OCI-LY7 (cell line): Measurements from ENCODE around the gene AOAH. TPM values are rescaled to one million over a fixed set of nuclear protein-coding genes. Genes with fewer than 3 reads are reported as not detected.

Experiments
- BruUV-seq: library from RNA; stranded (reverse); fragments of 400-500 nt; replicated peaks from 2 replicates; lab custom pipeline; 2021; lab: Mats Ljungman, UMichigan
- CTCF ChIA-PET: fragments of 300-600 bp; sonication (Branson Sonifier 250); formaldehyde crosslinking; loops from one replicate; lab custom pipeline; 2022; ENCODE audit warnings: antibody characterized with exemption; ENCODE audit not compliant: unreplicated experiment; lab: Charles Lee
- POLR2A ChIA-PET: fragments of 300-600 bp; sonication (Branson Sonifier 250); formaldehyde crosslinking; loops from one replicate; lab custom pipeline; 2022; ENCODE audit warnings: antibody characterized with exemption; lab: Charles Lee
- DNase-seq: peaks from one replicate; pipeline ENCODE4 v3.0.0-alpha.2; 2015; ENCODE audit warnings: low spot score
- H2AFZ ChIP-seq: fragments of 200-600 bp; sonication (generic), shearing (Covaris generic); 2 replicates; pipeline ENCODE4 v1.6.1; 2014; ENCODE audit warnings: mild to moderate bottlenecking, antibody characterized with exemption, low read length, moderate library complexity
- H3K27ac ChIP-seq: fragments of 200-600 bp; sonication (generic); 2 replicates; pipeline ENCODE4 v1.5.1; 2014; ENCODE audit warnings: mixed run types, low read depth, mild to moderate bottlenecking, moderate library complexity, low read length, inconsistent platforms; ENCODE audit not compliant: poor library complexity, severe bottlenecking
- H3K36me3 ChIP-seq: fragments of 200-600 bp; sonication (generic); 2 replicates; pipeline ENCODE4 v1.6.1; 2014; ENCODE audit warnings: mild to moderate bottlenecking, antibody characterized with exemption, low read length, moderate library complexity, mixed read lengths; ENCODE audit not compliant: insufficient read depth
- H3K4me1 ChIP-seq: fragments of 200-600 bp; sonication (generic); 2 replicates; pipeline ENCODE4 v1.5.1; 2014; ENCODE audit warnings: mild to moderate bottlenecking, low read length; ENCODE audit not compliant: insufficient read depth, poor library complexity, severe bottlenecking
- H3K4me2 ChIP-seq: fragments of 200-600 bp; sonication (generic); 2 replicates; pipeline ENCODE4 v1.6.1; 2014; ENCODE audit warnings: mild to moderate bottlenecking, low read length
- H3K4me3 ChIP-seq: fragments of 200-600 bp; sonication (generic); 2 replicates; pipeline ENCODE4 v1.5.1; 2014; ENCODE audit warnings: mild to moderate bottlenecking, low read depth, low read length; ENCODE audit not compliant: poor library complexity, severe bottlenecking
- H3K79me2 ChIP-seq: fragments of 200-600 bp; sonication (generic); 2 replicates; pipeline ENCODE4 v1.6.1; 2016; ENCODE audit warnings: low read depth, mild to moderate bottlenecking, low read length, moderate library complexity, mixed read lengths; ENCODE audit not compliant: insufficient read depth
- H3K9me2 ChIP-seq: fragments of 200-600 bp; sonication (generic); 2 replicates; pipeline ENCODE4 v1.6.1; 2016; ENCODE audit warnings: mild to moderate bottlenecking, low read length, mixed read lengths; ENCODE audit not compliant: insufficient read depth
- H3K9me3 ChIP-seq: fragments of 200-600 bp; sonication (generic); 2 replicates; pipeline ENCODE4 v1.6.1; 2014; ENCODE audit warnings: mild to moderate bottlenecking, mixed run types, low read length, mixed read lengths
- H4K20me1 ChIP-seq: fragments of 200-600 bp; sonication (generic); 2 replicates; pipeline ENCODE4 v1.6.1; 2014; ENCODE audit warnings: mild to moderate bottlenecking, antibody characterized with exemption, low read length, moderate library complexity, mixed read lengths; ENCODE audit not compliant: insufficient read depth
- CTCF ChIP-seq: fragments of 200-600 bp; sonication (generic); conservative IDR thresholded peaks from 2 replicates; pipeline ENCODE4 v1.5.1; 2014; ENCODE audit warnings: mild to moderate bottlenecking, antibody characterized with exemption, low read length, moderate library complexity, mixed read lengths
- EZH2phosphoT487 ChIP-seq: fragments of 200-600 bp; sonication (generic); IDR thresholded peaks from 2 replicates; pipeline ENCODE4 v1.6.1; 2018; ENCODE audit warnings: low read depth, borderline replicate concordance, mild to moderate bottlenecking, mixed run types, antibody characterized with exemption, low read length, moderate library complexity, mixed read lengths
- intact Hi-C: fragments of 100-400 bp; cut with micrococcal nuclease; formaldehyde crosslinking; loops from one replicate; pipeline ENCODE4 v1.10.0; 2022; ENCODE audit not compliant: unreplicated experiment
- total RNA-seq, 2 experiments: library from RNA; depleted of rRNA in 1 of 2; stranded (reverse); fragments of >200 nt in 1 of 2; shearing (Covaris generic) in 1 of 2; gene quantifications; 2 replicates each; pipeline ENCODE4 v1.2.3, GENCODE V29; 2014 to 2022

Gene AOAH
- total RNA-seq, 2 experiments from 2014 or later = 0.13 to 0.61 TPM

GRCh38 chr7:36604806-36605205 lies 119.5 kb downstream of the AOAH start:
- intact Hi-C loops = no loop called here
- Histone ChIP-seq H3K36me3 (no peaks in the 10 kb centered on the region), H3K9me2 (no peaks in the 10 kb centered on the region), H3K4me3 (no peak overlapping the region), H3K27ac (no peak overlapping the region), H3K4me1 (no peaks in the 10 kb centered on the region), H4K20me1 (no peaks in the 10 kb centered on the region), H3K9me3 (no peaks in the 10 kb centered on the region), H2AFZ (no peak overlapping the region), H3K79me2 (no peaks in the 10 kb centered on the region), H3K4me2 (no peak overlapping the region)
- TF ChIP-seq CTCF (no peak), EZH2phosphoT487 (no peak)
- no TSS peak for BruUV-seq
- ChIA-PET CTCF (no interaction called here), POLR2A (interaction anchor here (0.8 kb wide), 1 partner anchor 72 kb away, joined by 3 read pairs; no protein-coding TSS in a partner anchor)
- no peak for DNase-seq

DNA sequence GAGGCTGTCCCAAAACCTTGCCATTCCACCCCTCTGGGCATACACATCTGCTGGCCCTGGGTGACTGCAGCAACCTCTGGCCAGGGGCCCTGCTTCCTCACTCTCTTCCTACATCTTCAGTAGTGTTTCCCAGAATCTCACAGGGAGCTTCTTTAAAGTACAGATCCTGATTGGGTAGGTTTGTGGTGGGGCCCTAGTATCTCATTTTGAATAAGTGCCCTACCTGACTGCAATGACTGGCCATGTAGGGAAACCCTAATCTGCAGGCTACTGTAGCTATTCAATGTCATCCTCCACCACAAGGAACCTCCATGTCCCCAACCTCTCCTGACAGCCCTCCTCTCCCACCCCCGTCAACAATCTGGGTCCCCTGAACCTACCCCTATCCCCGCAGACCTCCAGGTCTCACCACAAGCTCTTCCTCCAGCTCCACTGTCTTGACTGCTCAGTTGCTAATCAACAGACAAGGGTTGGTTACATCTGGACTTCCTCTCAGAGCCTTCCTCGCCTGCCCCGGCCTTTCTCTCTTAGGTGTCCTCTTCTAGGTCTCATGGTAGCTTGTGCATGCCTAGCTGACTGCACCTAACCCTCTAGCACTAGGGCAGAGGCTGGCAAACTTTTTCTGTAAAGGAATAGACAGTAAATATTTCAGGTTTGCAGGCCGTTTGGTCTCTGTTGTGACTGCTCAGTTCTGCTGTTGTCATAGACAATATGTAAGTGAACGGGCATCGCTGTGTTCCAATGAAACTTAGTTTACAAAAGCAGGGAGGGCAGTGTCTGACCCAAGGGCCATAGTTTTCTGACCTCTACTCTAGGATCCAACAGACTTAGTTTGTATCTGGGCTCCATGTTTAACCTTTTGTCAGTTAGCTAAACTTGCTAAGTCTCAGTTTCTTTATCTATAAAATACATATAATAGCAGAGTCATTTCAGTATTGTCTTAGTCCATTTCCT lies 121.1 kb downstream of the AOAH start:
- POLR2A ChIA-PET = interaction anchor here (0.6 kb wide), 2 partner anchors 122 to 177 kb away, joined by 3 read pairs; no protein-coding TSS in a partner anchor
- TF ChIP-seq EZH2phosphoT487 = no peak
- TF ChIP-seq CTCF = no peak
- CTCF ChIA-PET = no interaction called here

GRCh38 chr7:36602511-36602910 lies 121.8 kb downstream of the AOAH start:
- DNase-seq = no peak
- TF ChIP-seq CTCF (no peak), EZH2phosphoT487 (no peak)
- H3K4me3 ChIP-seq = no peak overlapping the region
- ChIA-PET CTCF (no interaction called here), POLR2A (interaction anchor here (0.6 kb wide), 1 partner anchor 1223 kb away, joined by 3 read pairs; no protein-coding TSS in a partner anchor)
- H3K4me2 ChIP-seq = no peak overlapping the region
- H3K4me1 ChIP-seq = no peaks in the 10 kb centered on the region
- H3K9me3 ChIP-seq = no peaks in the 10 kb centered on the region
- no peaks in the 10 kb centered on the region for H3K79me2 ChIP-seq
- no peaks in the 10 kb centered on the region for H3K36me3 ChIP-seq
- intact Hi-C loops = no loop called here
- no TSS peak for BruUV-seq
- no peak overlapping the region for H3K27ac ChIP-seq
- no peaks in the 10 kb centered on the region for H3K9me2 ChIP-seq
- H2AFZ ChIP-seq = no peak overlapping the region
- no peaks in the 10 kb centered on the region for H4K20me1 ChIP-seq

More for the DNA sequence above, 121.1 kb downstream of the AOAH start:
- Histone ChIP-seq H2AFZ (no peak overlapping the region), H3K36me3 (no peaks in the 10 kb centered on the region), H3K27ac (no peak overlapping the region), H3K79me2 (no peaks in the 10 kb centered on the region), H3K4me1 (no peaks in the 10 kb centered on the region), H4K20me1 (no peaks in the 10 kb centered on the region), H3K9me3 (no peaks in the 10 kb centered on the region), H3K4me3 (no peak overlapping the region), H3K4me2 (no peak overlapping the region), H3K9me2 (no peaks in the 10 kb centered on the region)
- no TSS peak for BruUV-seq
- no peak for DNase-seq
- intact Hi-C loops = no loop called here
